K562 (cell line): ENCODE data around the gene TOR3A. TPM values are rescaled to one million over a fixed set of nuclear protein-coding genes. Genes with fewer than 3 reads are reported as not detected.

ENCODE experiments used
- ATAC-seq: fragments of 200-7000 bp; cut with Tn5 transposase; 3 replicates; pipeline ENCODE4 v1.9.1; 2020; ENCODE audit warnings: moderate library complexity
- BruUV-seq: library from RNA; stranded (reverse); fragments of 400-500 nt; replicated peaks from 2 replicates; lab custom pipeline; 2021; lab: Mats Ljungman, UMichigan
- CTCF ChIA-PET: fragments of 300-600 bp; formaldehyde crosslinking; extraction: SDS; loops from one replicate; lab custom pipeline; 2021; ENCODE audit warnings: low intra/inter-chr PET ratio; lab: Yijun Ruan, JAX
- POLR2A ChIA-PET: fragments of 300-600, 350-650 bp; sonication (Branson Sonifier 250); formaldehyde crosslinking; extraction: SDS; loops from one replicate; lab custom pipeline; 2021; ENCODE audit warnings: antibody characterized with exemption, inconsistent platforms; lab: Yijun Ruan, JAX
- DNase-seq, 4 experiments: peaks; one replicate each; pipeline versions ENCODE4 v3.0.0 to v3.0.0-alpha.2; 2011 to 2018; ENCODE audit warnings: low spot score in 3 of 4, mixed read lengths in 3 of 4; ENCODE audit errors: extremely low read depth in 1 of 4
- FAIRE-seq: peaks from 2 replicates; lab custom pipeline; 2011; peaks lifted over from hg19 to GRCh38; lab: Jason Lieb, UNC
- H2AFZ ChIP-seq: 2 replicates; pipeline ENCODE4 v1.6.0; 2011; ENCODE audit warnings: low read depth, low read length, control low read depth, inconsistent platforms
- H3K27ac ChIP-seq: fragments of 200-600 bp; 3 replicates; pipeline ENCODE4 v1.8.0; 2011; ENCODE audit warnings: low read depth, mild to moderate bottlenecking, control low read depth, inconsistent platforms, low read length, moderate library complexity, mixed read lengths; ENCODE audit errors: extremely low read depth
- H3K27me3 ChIP-seq, 2 experiments: fragments of 300-600 bp in 1 of 2; 2 replicates in 1 of 2; 3 replicates in 1 of 2; pipeline versions ENCODE4 v1.6.0 to v1.8.0; 2011; ENCODE audit warnings: inconsistent platforms in 2 of 2, low read length in 2 of 2, mild to moderate bottlenecking in 1 of 2, mixed read lengths in 1 of 2, moderate library complexity in 1 of 2; ENCODE audit not compliant: control insufficient read depth in 2 of 2, insufficient read depth in 2 of 2
- H3K36me3 ChIP-seq: fragments of 300-600 bp; 3 replicates; pipeline ENCODE4 v1.8.0; 2011; ENCODE audit warnings: mild to moderate bottlenecking, low read length, inconsistent platforms; ENCODE audit not compliant: control insufficient read depth, insufficient read depth
- H3K4me1 ChIP-seq, 2 experiments: fragments of 200-600 bp in 1 of 2; replicated peaks in 1 of 2; 2 replicates in 1 of 2; 3 replicates in 1 of 2; pipeline versions ENCODE4 v1.5.1 to v1.8.0; 2011; ENCODE audit warnings: inconsistent platforms in 2 of 2, low read length in 2 of 2, mild to moderate bottlenecking in 1 of 2, mixed read lengths in 1 of 2, moderate library complexity in 1 of 2; ENCODE audit not compliant: control insufficient read depth in 2 of 2, insufficient read depth in 2 of 2
- H3K4me2 ChIP-seq: 2 replicates; pipeline ENCODE4 v1.6.1; 2011; ENCODE audit warnings: low read length, control low read depth, inconsistent platforms, mixed read lengths; ENCODE audit not compliant: insufficient read depth
- H3K4me3 ChIP-seq: fragments of 200-600 bp; sonication (generic), shearing (Covaris generic); 2 replicates; pipeline ENCODE4 v1.5.1; 2016; ENCODE audit warnings: control low read depth, inconsistent platforms
- H3K79me2 ChIP-seq: fragments of 200-600 bp; 3 replicates; pipeline ENCODE4 v1.8.0; 2011; ENCODE audit warnings: low read length, inconsistent platforms; ENCODE audit not compliant: control insufficient read depth, insufficient read depth
- H3K9ac ChIP-seq, 2 experiments: 2 replicates each; pipeline versions ENCODE4 v1.6.0 to v1.6.1; 2011; ENCODE audit warnings: low read depth in 2 of 2, low read length in 2 of 2, control low read depth in 1 of 2, inconsistent platforms in 1 of 2, mild to moderate bottlenecking in 1 of 2, mixed read lengths in 1 of 2; ENCODE audit not compliant: insufficient read depth in 1 of 2
- H3K9me1 ChIP-seq: one replicate; pipeline ENCODE4 v1.6.0; 2011; ENCODE audit warnings: inconsistent platforms, mild to moderate bottlenecking, low read length, moderate library complexity; ENCODE audit not compliant: control insufficient read depth, insufficient read depth
- H3K9me3 ChIP-seq: replicated peaks from 2 replicates; pipeline ENCODE4 v1.5.1; 2011; ENCODE audit warnings: low read depth, low read length, inconsistent platforms; ENCODE audit not compliant: control insufficient read depth, insufficient read depth
- H4K20me1 ChIP-seq: replicated peaks from 2 replicates; pipeline ENCODE4 v1.6.1; 2011; ENCODE audit warnings: low read length, inconsistent platforms, mixed read lengths; ENCODE audit not compliant: control insufficient read depth, insufficient read depth
- CUX1 ChIP-seq: fragments of 200-800 bp; sonication (Bioruptor generic); IDR thresholded peaks from 2 replicates; pipeline ENCODE4 v1.6.1; 2016; ENCODE audit warnings: missing genetic modification characterization, missing compliant biosample characterization
- EHMT2 ChIP-seq: fragments of 450-650 bp; IDR thresholded peaks from 2 replicates; pipeline ENCODE4 v1.6.1; 2018; ENCODE audit warnings: antibody characterized with exemption
- EP300 ChIP-seq: IDR thresholded peaks from 2 replicates; pipeline ENCODE4 v1.6.1; 2012; ENCODE audit warnings: low read length, improper control_type of control experiment
- EZH2 ChIP-seq: IDR thresholded peaks from 2 replicates; pipeline ENCODE4 v1.6.1; 2012; ENCODE audit warnings: low read depth, mild to moderate bottlenecking, inconsistent platforms, low read length, borderline replicate concordance
- HNRNPUL1 ChIP-seq: fragments of 200-400 bp; formaldehyde crosslinking; IDR thresholded peaks from 2 replicates; pipeline ENCODE4 v1.6.1; 2017; ENCODE audit warnings: low read length
- KDM4B ChIP-seq, 2 experiments: fragments of 450-650 bp in 1 of 2; sonication (generic) in 1 of 2; IDR thresholded peaks; 2 replicates each; pipeline ENCODE4 v1.6.1; 2016 to 2017; ENCODE audit warnings: borderline replicate concordance in 2 of 2, antibody characterized with exemption in 1 of 2, low read depth in 1 of 2, mild to moderate bottlenecking in 1 of 2
- LARP7 ChIP-seq: fragments of 450-650 bp; IDR thresholded peaks from 2 replicates; pipeline ENCODE4 v1.6.1; 2016
- NBN ChIP-seq: fragments of 450-650 bp; IDR thresholded peaks from 2 replicates; pipeline ENCODE4 v1.6.1; 2016; ENCODE audit warnings: low read depth, mild to moderate bottlenecking
- PCBP1 ChIP-seq: fragments of 200-400 bp; formaldehyde crosslinking; IDR thresholded peaks from 2 replicates; pipeline ENCODE4 v1.6.1; 2018; ENCODE audit warnings: mild to moderate bottlenecking, low read depth, low read length; ENCODE audit not compliant: poor library complexity, severe bottlenecking
- POLR2G ChIP-seq: fragments of 200-400 bp; formaldehyde crosslinking; IDR thresholded peaks from 2 replicates; pipeline ENCODE4 v1.6.1; 2017; ENCODE audit warnings: low read depth, mild to moderate bottlenecking, antibody characterized with exemption, low read length, moderate library complexity
- SAFB ChIP-seq: fragments of 200-400 bp; formaldehyde crosslinking; IDR thresholded peaks from 2 replicates; pipeline ENCODE4 v1.6.1; 2017; ENCODE audit warnings: low read depth, low read length, borderline replicate concordance
- THRAP3 ChIP-seq: fragments of 450-650 bp; IDR thresholded peaks from 2 replicates; pipeline ENCODE4 v1.6.1; 2016; ENCODE audit warnings: mild to moderate bottlenecking, inconsistent platforms, borderline replicate concordance
- ZNF41 ChIP-seq: fragments of 250-450 bp; sonication (Bioruptor Pico); conservative IDR thresholded peaks from 2 replicates; pipeline ENCODE4 v1.4.0; 2020; ENCODE audit warnings: mild to moderate bottlenecking
- WGBS: fragments of 100-300 bp; shearing (Covaris generic); methylation state at CpG from one replicate; pipeline ENCODE4 v1.1.6; 2016; ENCODE audit warnings: low coverage, mixed read lengths; ENCODE audit not compliant: insufficient coverage; ENCODE audit errors: missing lambda C conversion rate; 5-methylcytosine and 5-hydroxymethylcytosine counted together
- in situ Hi-C: fragments of 300-500 bp; cut with MboI; formaldehyde crosslinking; loops from 4 replicates; pipeline ENCODE4 v1.15.0; 2018; ENCODE audit warnings: inconsistent platforms, mixed read lengths
- intact Hi-C: fragments of 100-400 bp; cut with micrococcal nuclease; formaldehyde crosslinking; loops from 2 replicates; pipeline ENCODE4 v1.14.2; 2022
- polyA plus RNA-seq, 8 experiments: library from polyadenylated mRNA; depleted of rRNA in 4 of 8; stranded (reverse) in 5 of 8; unstranded in 3 of 8; fragments of >200 nt; fragmentation: Nextera tagmentation in 2 of 8; fragmentation: Illumina TruSeq in 1 of 8; extraction: Ambion mirVana in 2 of 8; extraction: Trizol in 1 of 8; gene quantifications; 2 replicates each; pipeline versions ENCODE4 v1.2.1 to v1.2.3, GENCODE V29; 2011 to 2014; ENCODE audit warnings: inconsistent platforms in 1 of 8, missing spikeins in 1 of 8
- total RNA-seq, 7 experiments: library from RNA; depleted of rRNA in 6 of 7; stranded (reverse); fragments of >200 nt in 6 of 7; fragmentation: Illumina TruSeq in 2 of 7; extraction: Trizol in 2 of 7; gene quantifications; 2 replicates each; pipeline versions ENCODE4 v1.2.1 to v1.2.3, GENCODE V29; 2011 to 2021; ENCODE audit warnings: low replicate concordance in 1 of 7
- TF ChIP-seq, protein P1 (sequence below): fragments of 200-800 bp; sonication (Bioruptor generic); IDR thresholded peaks from 2 replicates; pipeline ENCODE4 v1.6.1; 2017; ENCODE audit warnings: missing genetic modification characterization, missing compliant biosample characterization

The TOR3A gene
- total and polyA plus RNA-seq, 9 of the 15 experiments (the other 6 are each of a cell fraction or from before 2014, with no cell fraction given) = 7.9 to 94.5 (median 39.7) TPM

GRCh38 chr1:179120736-179121135 lies 38.9 kb downstream of the TOR3A start:
- Histone ChIP-seq H3K4me2 (no peak overlapping the region), H3K4me1 (no peaks in the 10 kb centered on the region), H3K9me3 (no peaks in the 10 kb centered on the region), H3K27ac (no peak overlapping the region), H3K9ac (no peak overlapping the region), H3K9me1 (no peaks in the 10 kb centered on the region), H3K4me3 (no peak overlapping the region), H3K36me3 (peaks cover 49% of the 10 kb centered on the region), H3K27me3 (no peaks in the 10 kb centered on the region), H3K79me2 (no peaks in the 10 kb centered on the region), H2AFZ (no peak overlapping the region), H4K20me1 (no peaks in the 10 kb centered on the region)
- DNase-seq (no peak), FAIRE-seq (no peak), ATAC-seq (no peak)
- ChIA-PET CTCF (interaction anchor here (1.2 to 3.6 kb wide), 3 partner anchors 73 to 249 kb away, joined by 3 to 22 read pairs (median 6); partner anchors contain the start of gene AXDND1), POLR2A (interaction anchor here (0.7 to 1.5 kb wide), 6 partner anchors 8 to 248 kb away, joined by 3 to 7 read pairs (median 3); no protein-coding TSS in a partner anchor)
- no TSS peak for BruUV-seq
- intact Hi-C loops (loop anchor here (1.0 to 5.0 kb wide), 3 partner anchors 72 to 249 kb away; no protein-coding TSS in a partner anchor), in situ Hi-C loops (loop anchor here (10.0 kb wide), 1 partner anchor 244 kb away; the partner anchor contains the start of gene AXDND1)
- WGBS = 66% methylated on average over 2 of the region's 2 CpGs
- TF ChIP-seq NBN = no peak
- TF ChIP-seq POLR2G = no peak
- TF ChIP-seq EZH2 = no peak
- TF ChIP-seq, protein P1, sequence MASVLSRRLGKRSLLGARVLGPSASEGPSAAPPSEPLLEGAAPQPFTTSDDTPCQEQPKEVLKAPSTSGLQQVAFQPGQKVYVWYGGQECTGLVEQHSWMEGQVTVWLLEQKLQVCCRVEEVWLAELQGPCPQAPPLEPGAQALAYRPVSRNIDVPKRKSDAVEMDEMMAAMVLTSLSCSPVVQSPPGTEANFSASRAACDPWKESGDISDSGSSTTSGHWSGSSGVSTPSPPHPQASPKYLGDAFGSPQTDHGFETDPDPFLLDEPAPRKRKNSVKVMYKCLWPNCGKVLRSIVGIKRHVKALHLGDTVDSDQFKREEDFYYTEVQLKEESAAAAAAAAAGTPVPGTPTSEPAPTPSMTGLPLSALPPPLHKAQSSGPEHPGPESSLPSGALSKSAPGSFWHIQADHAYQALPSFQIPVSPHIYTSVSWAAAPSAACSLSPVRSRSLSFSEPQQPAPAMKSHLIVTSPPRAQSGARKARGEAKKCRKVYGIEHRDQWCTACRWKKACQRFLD (CRISPR knock-in tag) = no peak
- no peak for TF ChIP-seq LARP7
- TF ChIP-seq SAFB = no peak
- no peak for TF ChIP-seq HNRNPUL1
- no peak for TF ChIP-seq ZNF41
- TF ChIP-seq EHMT2 = no peak
- no peak for TF ChIP-seq PCBP1
- no peak for TF ChIP-seq THRAP3
- no peak for TF ChIP-seq KDM4B (IDR thresholded peaks at IDR 0.05; ENCODE audit: borderline replicate concordance in 2 of 2, low read depth in 1 of 2)
- no peak for TF ChIP-seq EP300
- no peak for TF ChIP-seq CUX1
